Chondrocyte (in vitro differentiated cells): ENCODE measurements around the gene WDR33. TPM values are rescaled to one million over a fixed set of nuclear protein-coding genes. Genes with fewer than 3 reads are reported as not detected.

Source experiments
- DNase-seq: peaks from one replicate; pipeline ENCODE4 v3.0.0; 2021; ENCODE audit warnings: mixed read lengths, low spot score
- H3K27ac Mint-ChIP-seq: one replicate; pipeline ENCODE4 v1.8.0; 2021; ENCODE audit warnings: mild to moderate bottlenecking, moderate library complexity, mixed read lengths; ENCODE audit not compliant: unreplicated experiment
- H3K27me3 Mint-ChIP-seq: 2 replicates; pipeline ENCODE4 v1.8.0; 2021; ENCODE audit warnings: low read depth, mixed read lengths
- H3K36me3 Mint-ChIP-seq: 2 replicates; pipeline ENCODE4 v1.8.0; 2021; ENCODE audit warnings: low read depth, mixed read lengths
- H3K4me1 Mint-ChIP-seq: 2 replicates; pipeline ENCODE4 v1.8.0; 2021; ENCODE audit warnings: low read depth, mild to moderate bottlenecking, mixed read lengths
- H3K4me3 Mint-ChIP-seq: one replicate; pipeline ENCODE4 v1.8.0; 2021; ENCODE audit warnings: mild to moderate bottlenecking, moderate library complexity, mixed read lengths; ENCODE audit not compliant: unreplicated experiment
- H3K9me3 Mint-ChIP-seq: 2 replicates; pipeline ENCODE4 v1.8.0; 2021; ENCODE audit warnings: low read depth, mixed read lengths
- CTCF ChIP-seq: fragments of 200-600 bp; sonication (generic); IDR thresholded peaks from 2 replicates; pipeline ENCODE4 v1.5.0; 2021; ENCODE audit warnings: antibody characterized with exemption, mild to moderate bottlenecking, moderate library complexity
- total RNA-seq: library from RNA; stranded (reverse); gene quantifications from 3 replicates; pipeline ENCODE4 v1.2.1, GENCODE V29; 2021

Gene WDR33
- total RNA-seq, 1 donor from 2014 or later = 37.2 TPM

GRCh38 chr2:127733816-127734537 is 77.0 kb downstream of the WDR33 start:
- no peaks in the 10 kb centered on the region for H3K36me3 Mint-ChIP-seq
- H3K4me1 Mint-ChIP-seq = peaks cover 34% of the 10 kb centered on the region
- no peak for TF ChIP-seq CTCF
- DNase-seq = no peak
- H3K27me3 Mint-ChIP-seq = no peaks in the 10 kb centered on the region
- no peaks in the 10 kb centered on the region for H3K9me3 Mint-ChIP-seq
- peak overlapping the region; percentile 91 for H3K27ac Mint-ChIP-seq
- H3K4me3 Mint-ChIP-seq = peak overlapping the region; percentile 46

- Mint-ChIP-seq H3K4me3 (peak overlapping the region; percentile 46), H3K36me3 (no peaks in the 10 kb centered on the region), H3K4me1 (peaks cover 34% of the 10 kb centered on the region), H3K27ac (peak overlapping the region; percentile 91), H3K27me3 (no peaks in the 10 kb centered on the region), H3K9me3 (no peaks in the 10 kb centered on the region)
- DNase-seq = no peak
- no peak for TF ChIP-seq CTCF
Observed at GRCh38 chr2:127733113-127733815, 77.7 kb downstream of the WDR33 start.

GRCh38 chr2:127726158-127726880 is 84.7 kb downstream of the WDR33 start:
- Mint-ChIP-seq H3K36me3 (peaks cover 8% of the 10 kb centered on the region), H3K4me3 (no peak overlapping the region), H3K4me1 (peaks cover 14% of the 10 kb centered on the region), H3K9me3 (no peaks in the 10 kb centered on the region), H3K27me3 (no peaks in the 10 kb centered on the region), H3K27ac (no peak overlapping the region)
- TF ChIP-seq CTCF = no peak
- DNase-seq = no peak

- peaks cover 22% of the 10 kb centered on the region for H3K36me3 Mint-ChIP-seq
- no peaks in the 10 kb centered on the region for H3K9me3 Mint-ChIP-seq
- no peak overlapping the region for H3K27ac Mint-ChIP-seq
- H3K4me1 Mint-ChIP-seq = peaks cover 14% of the 10 kb centered on the region
- no peak overlapping the region for H3K4me3 Mint-ChIP-seq
- no peaks in the 10 kb centered on the region for H3K27me3 Mint-ChIP-seq
- DNase-seq = no peak
- no peak for TF ChIP-seq CTCF
Observed at GRCh38 chr2:127722807-127723206, 88.2 kb downstream of the WDR33 start.

DNA sequence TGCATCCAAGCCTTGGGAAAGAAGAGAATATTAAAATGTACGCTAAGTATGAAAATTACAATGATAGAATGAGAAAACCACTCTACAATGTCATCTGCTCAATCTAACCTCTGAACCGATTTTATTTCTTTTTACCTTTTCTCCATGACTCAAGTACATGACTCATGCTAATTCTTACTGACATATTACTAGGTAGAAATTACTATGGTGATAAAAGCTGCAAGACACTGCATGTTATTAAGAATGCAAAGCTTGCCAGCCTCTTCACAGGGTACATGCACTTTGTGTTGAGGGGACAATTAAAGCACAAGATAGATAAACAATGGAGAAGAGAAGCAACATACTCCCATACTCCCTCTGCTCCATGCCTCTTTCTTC is 89.0 kb downstream of the WDR33 start:
- H3K4me1 Mint-ChIP-seq = peaks cover 14% of the 10 kb centered on the region
- no peak overlapping the region for H3K4me3 Mint-ChIP-seq
- H3K9me3 Mint-ChIP-seq = no peaks in the 10 kb centered on the region
- no peak for TF ChIP-seq CTCF
- no peaks in the 10 kb centered on the region for H3K27me3 Mint-ChIP-seq
- no peak overlapping the region for H3K27ac Mint-ChIP-seq
- DNase-seq = no peak
- peaks cover 22% of the 10 kb centered on the region for H3K36me3 Mint-ChIP-seq
